HEK293T (cell line): Measurements from ENCODE around the gene FUT2.

ENCODE experiments used
- ARNT ChIP-seq: fragments of 450-650 bp; IDR thresholded peaks from 2 replicates; pipeline ENCODE4 v1.6.1; 2017; ENCODE audit warnings: mild to moderate bottlenecking
- BHLHE40 ChIP-seq: fragments of 450-650 bp; IDR thresholded peaks from 2 replicates; pipeline ENCODE4 v1.6.1; 2016; ENCODE audit warnings: mild to moderate bottlenecking, moderate library complexity, borderline replicate concordance
- CTBP1 ChIP-seq: fragments of 450-650 bp; IDR thresholded peaks from 2 replicates; pipeline ENCODE4 v1.6.1; 2016; ENCODE audit warnings: borderline replicate concordance
- ELF4 ChIP-seq: fragments of 450-650 bp; IDR thresholded peaks from 2 replicates; pipeline ENCODE4 v1.6.1; 2017; ENCODE audit warnings: antibody characterized with exemption
- FOXA1 ChIP-seq: fragments of 450-650 bp; IDR thresholded peaks from 2 replicates; pipeline ENCODE4 v1.6.1; 2016; ENCODE audit warnings: mild to moderate bottlenecking
- FOXK2 ChIP-seq: fragments of 450-650 bp; IDR thresholded peaks from 2 replicates; pipeline ENCODE4 v1.6.1; 2016; ENCODE audit warnings: mild to moderate bottlenecking
- FOXM1 ChIP-seq: fragments of 450-650 bp; IDR thresholded peaks from 2 replicates; pipeline ENCODE4 v1.6.1; 2017; ENCODE audit warnings: mild to moderate bottlenecking, borderline replicate concordance
- HDGF ChIP-seq: fragments of 450-650 bp; IDR thresholded peaks from 2 replicates; pipeline ENCODE4 v1.6.1; 2017; ENCODE audit warnings: antibody characterized with exemption, borderline replicate concordance
- NFRKB ChIP-seq: fragments of 450-650 bp; IDR thresholded peaks from 2 replicates; pipeline ENCODE4 v1.6.1; 2016; ENCODE audit warnings: mild to moderate bottlenecking, moderate library complexity
- PKNOX1 ChIP-seq: fragments of 450-650 bp; IDR thresholded peaks from 2 replicates; pipeline ENCODE4 v1.6.1; 2016
- SP1 ChIP-seq: fragments of 450-650 bp; IDR thresholded peaks from 2 replicates; pipeline ENCODE4 v1.6.1; 2017
- SUZ12 ChIP-seq: fragments of 450-650 bp; IDR thresholded peaks from 2 replicates; pipeline ENCODE4 v1.6.1; 2016; ENCODE audit warnings: mild to moderate bottlenecking
- TARDBP ChIP-seq: fragments of 450-650 bp; IDR thresholded peaks from 2 replicates; pipeline ENCODE4 v1.6.1; 2016

- TF ChIP-seq ARNT: no peak
- no peak for TF ChIP-seq SUZ12
- no peak for TF ChIP-seq TARDBP
- TF ChIP-seq CTBP1: no peak
- no peak for TF ChIP-seq BHLHE40
- TF ChIP-seq ELF4: no peak
- TF ChIP-seq SP1: no peak
- TF ChIP-seq HDGF: no peak
- TF ChIP-seq FOXM1: no peak
- TF ChIP-seq FOXK2: no peak
- no peak for TF ChIP-seq PKNOX1
- no peak for TF ChIP-seq FOXA1
- no peak for TF ChIP-seq NFRKB
Measured at GRCh38 chr19:48683349-48683748, 12.4 kb upstream of the FUT2 start.
